Transverse colon (tissue), 3 donors: ENCODE measurements around the gene PHACTR3.

Source experiments
- CTCF ChIP-seq, 5 experiments: fragments of 200-600 bp in 3 of 5; fragments of 450-650 bp in 2 of 5; sonication (generic) in 3 of 5; IDR thresholded peaks; 1 replicate in 2 of 5; 2 replicates in 3 of 5; pipeline ENCODE4 v1.5.1; 2016 to 2017; ENCODE audit warnings: antibody characterized with exemption in 5 of 5, inconsistent platforms in 3 of 5, mild to moderate bottlenecking in 2 of 5, moderate library complexity in 1 of 5
- EP300 ChIP-seq: sonication (generic); formaldehyde crosslinking; IDR thresholded peaks from one replicate; pipeline ENCODE4 v1.6.1; 2017; ENCODE audit warnings: antibody characterized with exemption, low read depth

GRCh38 chr20:59603781-59604541 lies at the start of gene PHACTR3:
- TF ChIP-seq CTCF (IDR thresholded peaks at IDR 0.05) (no peak), EP300 (no peak)
